HepG2 (cell line): ENCODE measurements around the gene AGER. TPM values are rescaled to one million over a fixed set of nuclear protein-coding genes. Genes with fewer than 3 reads are reported as not detected.

ENCODE experiments used
- BCL6 ChIP-seq: IDR thresholded peaks from 2 replicates; pipeline ENCODE4 v1.6.1; 2016; ENCODE audit warnings: missing genetic modification reagents, missing compliant biosample characterization
- CC2D1A ChIP-seq: sonication (generic); formaldehyde crosslinking; IDR thresholded peaks from 2 replicates; pipeline ENCODE4 v1.8.1; 2023; ENCODE audit warnings: mild to moderate bottlenecking, missing genetic modification reagents
- DNMT3B ChIP-seq: conservative IDR thresholded peaks from 2 replicates; pipeline ENCODE4 v1.6.1; 2016; ENCODE audit warnings: missing biosample characterization, control low read depth
- GABPA ChIP-seq, 2 experiments: IDR thresholded peaks; 2 replicates each; pipeline ENCODE4 v1.6.1; 2011 to 2016; ENCODE audit warnings: low read depth in 2 of 2, low read length in 1 of 2, missing biosample characterization in 1 of 2, missing genetic modification characterization in 1 of 2
- HNRNPK ChIP-seq: fragments of 200-400 bp; formaldehyde crosslinking; IDR thresholded peaks from 2 replicates; pipeline ENCODE4 v1.6.1; 2018; ENCODE audit warnings: low read length, low read depth, moderate library complexity, mild to moderate bottlenecking; ENCODE audit not compliant: poor library complexity, severe bottlenecking
- NPAS2 ChIP-seq: sonication (generic); formaldehyde crosslinking; IDR thresholded peaks from 2 replicates; pipeline ENCODE4 v1.8.0; 2022; ENCODE audit warnings: mild to moderate bottlenecking, missing genetic modification reagents, borderline replicate concordance
- SAP130 ChIP-seq: IDR thresholded peaks from 2 replicates; pipeline ENCODE4 v1.6.1; 2016; ENCODE audit warnings: low read depth
- SIN3A ChIP-seq: IDR thresholded peaks from 2 replicates; pipeline ENCODE4 v1.6.1; 2011; ENCODE audit warnings: low read depth, mild to moderate bottlenecking, control low read depth, low read length, borderline replicate concordance
- SPEN ChIP-seq: sonication (generic); formaldehyde crosslinking; IDR thresholded peaks from 2 replicates; pipeline ENCODE4 v1.5.1; 2020; ENCODE audit warnings: low read depth, mild to moderate bottlenecking, missing genetic modification reagents
- ZNF430 ChIP-seq: sonication (generic); formaldehyde crosslinking; IDR thresholded peaks from 2 replicates; pipeline ENCODE4 v1.9.0; 2021; ENCODE audit warnings: mild to moderate bottlenecking, missing genetic modification reagents
- ZNF614 ChIP-seq: IDR thresholded peaks from 2 replicates; pipeline ENCODE4 v1.6.1; 2018; ENCODE audit warnings: missing biosample characterization, missing genetic modification reagents, inconsistent platforms, borderline replicate concordance
- ZNF749 ChIP-seq: sonication (generic); formaldehyde crosslinking; IDR thresholded peaks from 2 replicates; pipeline ENCODE4 v1.8.0; 2022; ENCODE audit warnings: mild to moderate bottlenecking, missing genetic modification reagents, moderate library complexity, borderline replicate concordance
- ZSCAN29 ChIP-seq: sonication (generic); formaldehyde crosslinking; conservative IDR thresholded peaks from 2 replicates; pipeline ENCODE4 v1.4.0; 2020; ENCODE audit warnings: mild to moderate bottlenecking, missing genetic modification reagents
- polyA plus RNA-seq, 8 experiments: library from polyadenylated mRNA; depleted of rRNA in 3 of 8; stranded (reverse) in 7 of 8; unstranded in 1 of 8; fragments of >200 nt; fragmentation: Illumina TruSeq in 4 of 8; extraction: Trizol in 4 of 8; gene quantifications; 2 replicates each; pipeline versions ENCODE4 v1.2.1 to v1.2.3, GENCODE V29; 2011 to 2016; ENCODE audit warnings: low read depth in 4 of 8, missing spikeins in 1 of 8, mixed read lengths in 1 of 8; ENCODE audit not compliant: insufficient read depth in 1 of 8
- total RNA-seq, 5 experiments: library from RNA; depleted of rRNA; stranded (reverse); fragments of >200 nt; fragmentation: Illumina TruSeq; extraction: Trizol; gene quantifications; 2 replicates each; pipeline ENCODE4 v1.2.3, GENCODE V29; 2016; ENCODE audit warnings: low read depth in 1 of 5
- TF ChIP-seq, protein P1 (sequence below): sonication (generic); formaldehyde crosslinking; IDR thresholded peaks from 2 replicates; pipeline ENCODE4 v1.4.0; 2020; ENCODE audit warnings: mild to moderate bottlenecking, missing genetic modification reagents, borderline replicate concordance
- TF ChIP-seq, protein P2 (sequence below): sonication (generic); formaldehyde crosslinking; IDR thresholded peaks from 2 replicates; pipeline ENCODE4 v1.4.0; 2020; ENCODE audit warnings: mild to moderate bottlenecking, missing genetic modification reagents
- TF ChIP-seq, protein P3 (sequence below): sonication (generic); formaldehyde crosslinking; IDR thresholded peaks from 2 replicates; pipeline ENCODE4 v1.8.1; 2023; ENCODE audit warnings: mild to moderate bottlenecking, missing genetic modification reagents, borderline replicate concordance

AGER gene
- total and polyA plus RNA-seq, 2 of the 13 experiments (the other 11 are each of a cell fraction or from before 2014, with no cell fraction given): 1.9 to 5.1 TPM

DNA sequence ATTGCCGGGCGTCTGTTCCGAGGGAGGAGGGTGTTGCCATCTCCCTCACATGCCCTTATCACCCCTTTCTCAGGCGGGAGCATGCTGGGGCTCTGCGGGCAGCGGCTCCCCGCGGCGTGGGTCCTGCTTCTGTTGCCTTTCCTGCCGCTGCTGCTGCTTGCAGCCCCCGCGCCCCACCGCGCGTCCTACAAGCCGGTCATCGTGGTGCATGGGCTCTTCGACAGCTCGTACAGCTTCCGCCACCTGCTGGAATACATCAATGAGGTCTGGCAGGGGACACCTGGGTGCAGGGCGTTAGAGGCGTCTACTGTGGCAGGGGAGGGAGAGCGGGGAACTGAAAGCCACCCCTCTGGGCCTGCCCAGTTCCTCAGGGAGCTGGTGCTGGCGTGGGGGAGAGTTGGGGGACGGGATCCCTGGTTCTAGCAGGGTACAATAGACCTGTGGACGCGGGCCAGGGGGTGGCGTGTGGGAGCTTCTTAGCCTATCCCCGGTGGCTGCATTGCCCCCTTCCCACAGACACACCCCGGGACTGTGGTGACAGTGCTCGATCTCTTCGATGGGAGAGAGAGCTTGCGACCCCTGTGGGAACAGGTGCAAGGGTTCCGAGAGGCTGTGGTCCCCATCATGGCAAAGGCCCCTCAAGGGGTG is 29.4 kb downstream of the AGER start (continued):
- TF ChIP-seq, protein P1, sequence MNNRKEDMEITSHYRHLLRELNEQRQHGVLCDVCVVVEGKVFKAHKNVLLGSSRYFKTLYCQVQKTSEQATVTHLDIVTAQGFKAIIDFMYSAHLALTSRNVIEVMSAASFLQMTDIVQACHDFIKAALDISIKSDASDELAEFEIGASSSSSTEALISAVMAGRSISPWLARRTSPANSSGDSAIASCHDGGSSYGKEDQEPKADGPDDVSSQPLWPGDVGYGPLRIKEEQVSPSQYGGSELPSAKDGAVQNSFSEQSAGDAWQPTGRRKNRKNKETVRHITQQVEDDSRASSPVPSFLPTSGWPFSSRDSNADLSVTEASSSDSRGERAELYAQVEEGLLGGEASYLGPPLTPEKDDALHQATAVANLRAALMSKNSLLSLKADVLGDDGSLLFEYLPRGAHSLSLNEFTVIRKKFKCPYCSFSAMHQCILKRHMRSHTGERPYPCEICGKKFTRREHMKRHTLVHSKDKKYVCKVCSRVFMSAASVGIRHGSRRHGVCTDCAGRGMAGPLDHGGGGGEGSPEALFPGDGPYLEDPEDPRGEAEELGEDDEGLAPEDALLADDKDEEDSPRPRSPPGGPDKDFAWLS: no peak
- TF ChIP-seq, protein P2, sequence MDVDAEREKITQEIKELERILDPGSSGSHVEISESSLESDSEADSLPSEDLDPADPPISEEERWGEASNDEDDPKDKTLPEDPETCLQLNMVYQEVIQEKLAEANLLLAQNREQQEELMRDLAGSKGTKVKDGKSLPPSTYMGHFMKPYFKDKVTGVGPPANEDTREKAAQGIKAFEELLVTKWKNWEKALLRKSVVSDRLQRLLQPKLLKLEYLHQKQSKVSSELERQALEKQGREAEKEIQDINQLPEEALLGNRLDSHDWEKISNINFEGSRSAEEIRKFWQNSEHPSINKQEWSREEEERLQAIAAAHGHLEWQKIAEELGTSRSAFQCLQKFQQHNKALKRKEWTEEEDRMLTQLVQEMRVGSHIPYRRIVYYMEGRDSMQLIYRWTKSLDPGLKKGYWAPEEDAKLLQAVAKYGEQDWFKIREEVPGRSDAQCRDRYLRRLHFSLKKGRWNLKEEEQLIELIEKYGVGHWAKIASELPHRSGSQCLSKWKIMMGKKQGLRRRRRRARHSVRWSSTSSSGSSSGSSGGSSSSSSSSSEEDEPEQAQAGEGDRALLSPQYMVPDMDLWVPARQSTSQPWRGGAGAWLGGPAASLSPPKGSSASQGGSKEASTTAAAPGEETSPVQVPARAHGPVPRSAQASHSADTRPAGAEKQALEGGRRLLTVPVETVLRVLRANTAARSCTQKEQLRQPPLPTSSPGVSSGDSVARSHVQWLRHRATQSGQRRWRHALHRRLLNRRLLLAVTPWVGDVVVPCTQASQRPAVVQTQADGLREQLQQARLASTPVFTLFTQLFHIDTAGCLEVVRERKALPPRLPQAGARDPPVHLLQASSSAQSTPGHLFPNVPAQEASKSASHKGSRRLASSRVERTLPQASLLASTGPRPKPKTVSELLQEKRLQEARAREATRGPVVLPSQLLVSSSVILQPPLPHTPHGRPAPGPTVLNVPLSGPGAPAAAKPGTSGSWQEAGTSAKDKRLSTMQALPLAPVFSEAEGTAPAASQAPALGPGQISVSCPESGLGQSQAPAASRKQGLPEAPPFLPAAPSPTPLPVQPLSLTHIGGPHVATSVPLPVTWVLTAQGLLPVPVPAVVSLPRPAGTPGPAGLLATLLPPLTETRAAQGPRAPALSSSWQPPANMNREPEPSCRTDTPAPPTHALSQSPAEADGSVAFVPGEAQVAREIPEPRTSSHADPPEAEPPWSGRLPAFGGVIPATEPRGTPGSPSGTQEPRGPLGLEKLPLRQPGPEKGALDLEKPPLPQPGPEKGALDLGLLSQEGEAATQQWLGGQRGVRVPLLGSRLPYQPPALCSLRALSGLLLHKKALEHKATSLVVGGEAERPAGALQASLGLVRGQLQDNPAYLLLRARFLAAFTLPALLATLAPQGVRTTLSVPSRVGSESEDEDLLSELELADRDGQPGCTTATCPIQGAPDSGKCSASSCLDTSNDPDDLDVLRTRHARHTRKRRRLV (CRISPR knock-in tag): peak; percentile 26; the same call in 1 of the 2 replicates
- TF ChIP-seq BCL6 (CRISPR knock-in tag): no peak
- TF ChIP-seq GABPA (IDR thresholded peaks at IDR 0.05; ENCODE audit: low read depth, low read length): no peak
- no peak for TF ChIP-seq GABPA (CRISPR knock-in tag; IDR thresholded peaks at IDR 0.05; ENCODE audit: low read depth)
- peak; percentile 89 for TF ChIP-seq SAP130
- TF ChIP-seq CC2D1A (CRISPR knock-in tag): no peak
- 0 out of 2 replicates have a peak, but pooled peaks have one; percentile 8 for TF ChIP-seq SPEN (CRISPR knock-in tag)
- no peak for TF ChIP-seq ZSCAN29 (CRISPR knock-in tag)
- TF ChIP-seq ZNF749 (CRISPR knock-in tag): no peak
- peak; percentile 84; the same call in 1 of the 2 replicates for TF ChIP-seq ZNF614 (CRISPR knock-in tag)
- no peak for TF ChIP-seq HNRNPK
- TF ChIP-seq NPAS2 (CRISPR knock-in tag): no peak
- TF ChIP-seq DNMT3B (CRISPR knock-in tag): 0 out of 2 replicates have a peak, but pooled peaks have one; percentile 1
- TF ChIP-seq, protein P3, sequence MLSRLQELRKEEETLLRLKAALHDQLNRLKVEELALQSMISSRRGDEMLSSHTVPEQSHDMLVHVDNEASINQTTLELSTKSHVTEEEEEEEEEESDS (CRISPR knock-in tag): no peak
- TF ChIP-seq SIN3A: peak; percentile 82; the same call in 1 of the 2 replicates
- no peak for TF ChIP-seq ZNF430
